GM21515 (cell line): ENCODE data around the gene IL36B.

Experiments used
- ATAC-seq: cut with Tn5 transposase; IDR thresholded peaks from one replicate; pipeline ENCODE4 v1.9.1; 2021; ENCODE audit not compliant: unreplicated experiment

The IL36B gene

DNA sequence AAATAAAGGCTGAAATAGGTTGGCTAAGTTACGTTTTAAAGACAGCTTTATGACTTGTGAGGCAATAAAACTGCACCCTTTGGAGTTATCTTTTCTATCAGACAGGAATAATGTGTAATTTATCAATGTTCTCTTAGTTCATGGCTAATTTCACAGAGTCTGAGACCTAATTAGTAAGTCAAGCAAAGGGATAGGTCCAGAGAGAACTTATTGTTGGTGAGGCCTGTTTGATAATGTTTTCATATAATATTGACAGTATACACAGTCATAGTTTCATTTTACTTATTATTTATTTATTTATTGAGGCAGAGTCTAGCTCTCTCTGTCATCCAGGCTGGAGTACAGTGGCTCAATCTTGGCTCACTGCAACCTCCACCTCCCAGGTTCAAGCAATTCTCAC, 4.5 kb upstream of the IL36B start:
- ATAC-seq: no peak

- no peak for ATAC-seq
These were observed 3.9 kb upstream of the IL36B start for GRCh38 chr2:113056521-113056920.

- ATAC-seq: no peak
These were observed 1.4 kb upstream of the IL36B start for GRCh38 chr2:113054066-113054465.

DNA sequence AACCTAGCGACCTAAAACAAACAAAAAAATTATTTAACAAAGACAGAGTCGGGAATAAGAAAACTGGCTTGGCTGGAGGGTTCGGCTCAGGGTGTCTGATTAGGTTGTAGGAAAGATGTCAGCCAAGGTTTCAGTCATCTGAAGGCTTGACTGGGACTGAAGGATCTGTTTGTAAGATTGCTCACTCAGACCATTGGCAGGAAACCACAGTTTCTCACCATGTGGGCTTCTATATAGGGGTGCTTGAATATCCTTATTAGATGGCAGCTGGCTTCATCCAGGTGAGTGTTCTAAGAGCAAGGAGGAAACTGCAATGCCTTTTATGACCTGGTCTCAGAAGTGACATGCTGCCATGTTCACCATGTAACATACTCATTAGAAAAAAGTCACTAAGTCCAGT, 999 bp upstream of the IL36B start:
- no peak for ATAC-seq

DNA sequence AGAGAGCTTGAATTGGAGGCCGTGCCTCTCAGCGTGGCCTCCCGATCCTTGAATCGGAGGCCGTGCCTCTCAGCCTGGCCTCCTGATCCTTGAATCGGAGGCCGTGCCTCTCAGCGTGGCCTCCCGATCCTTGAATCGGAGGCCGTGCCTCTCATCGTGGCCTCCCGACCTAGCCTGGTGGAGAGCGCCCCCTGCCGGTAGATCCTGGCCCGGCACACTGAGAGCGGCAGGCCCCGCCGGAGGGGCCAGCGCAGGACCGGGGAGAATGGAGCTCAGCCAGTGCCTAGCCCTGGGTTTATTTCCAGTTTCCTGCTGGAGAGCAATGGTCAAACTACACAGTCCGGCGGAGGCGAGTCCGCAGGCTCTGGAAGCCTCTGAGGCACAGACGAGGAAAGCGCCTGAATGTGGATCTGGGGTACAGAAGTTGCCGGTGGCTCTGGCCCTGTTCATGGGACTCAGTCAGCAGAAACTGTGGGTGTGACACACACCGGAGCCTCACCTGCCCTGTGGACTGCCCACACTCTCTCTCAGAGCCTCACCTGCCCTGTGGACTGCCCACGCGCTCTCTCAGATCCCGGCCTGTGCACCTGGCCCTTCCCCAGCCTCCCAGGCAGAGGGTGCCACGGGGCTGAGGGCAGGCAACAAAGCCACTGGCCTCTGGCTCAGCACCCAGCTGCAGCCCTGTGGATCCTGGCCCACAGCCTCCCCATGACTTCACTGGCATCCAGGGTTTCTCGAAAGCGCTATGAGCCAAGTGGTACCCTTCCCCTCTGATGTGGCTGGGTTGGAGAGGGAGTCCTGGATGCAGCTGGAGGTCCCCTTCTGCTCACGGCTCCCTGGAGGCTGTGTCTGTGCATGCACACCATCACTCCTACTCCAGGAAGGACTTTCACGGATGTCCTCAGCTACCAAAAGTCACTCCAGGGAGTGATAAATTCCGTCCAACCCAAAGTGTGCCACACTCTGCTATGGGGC, 1.5 kb downstream of the IL36B start:
- ATAC-seq: no peak

GRCh38 chr2:113046465-113046864, 6.2 kb downstream of the IL36B start:
- no peak for ATAC-seq

- no peak for ATAC-seq
These were observed 10.8 kb downstream of the IL36B start for GRCh38 chr2:113041871-113042270.

- ATAC-seq: no peak
These were observed 12.9 kb downstream of the IL36B start for GRCh38 chr2:113039719-113040118.

DNA sequence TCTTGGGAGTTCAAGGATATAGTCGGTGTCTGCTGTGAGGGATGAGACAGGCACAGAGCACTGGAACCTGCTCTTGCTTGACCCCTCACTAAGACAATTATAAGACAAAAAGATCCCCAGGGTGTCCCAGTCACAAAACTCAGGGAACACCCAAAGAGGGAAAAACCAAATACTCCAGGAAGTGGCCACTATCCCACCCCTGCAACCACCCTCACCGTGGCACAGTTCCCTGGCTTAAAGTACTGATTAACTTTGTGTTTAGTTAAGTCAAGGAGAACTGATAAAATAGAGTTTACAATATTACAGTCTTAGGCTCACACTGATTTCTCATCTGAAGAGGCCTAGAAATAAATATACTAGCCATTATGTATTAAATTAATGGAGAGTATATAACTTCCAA, 13.5 kb downstream of the IL36B start:
- no peak for ATAC-seq

- no peak for ATAC-seq
These were observed 14.4 kb downstream of the IL36B start for GRCh38 chr2:113038291-113038690.

DNA sequence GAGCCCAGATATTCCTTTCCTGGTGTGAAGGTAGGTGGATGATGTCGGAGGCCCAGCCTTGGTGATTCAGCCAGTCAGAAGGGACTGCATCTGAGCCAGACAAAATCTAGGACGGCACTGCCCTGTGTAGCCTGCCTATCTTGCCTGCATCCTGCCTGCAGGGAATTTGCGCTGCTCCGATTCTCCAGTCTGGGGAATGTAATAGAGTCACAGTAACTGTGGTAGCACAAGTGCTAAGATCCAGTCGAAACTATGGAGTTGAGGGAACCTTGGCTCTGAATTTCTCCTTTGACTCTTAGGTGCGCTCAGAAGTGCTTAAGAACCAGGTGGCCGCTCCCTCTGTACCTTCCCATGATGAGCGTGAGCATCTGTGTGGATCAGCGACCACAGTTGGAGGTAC, 15.9 kb downstream of the IL36B start:
- no peak for ATAC-seq

GRCh38 chr2:113034016-113034415, 18.7 kb downstream of the IL36B start:
- no peak for ATAC-seq

DNA sequence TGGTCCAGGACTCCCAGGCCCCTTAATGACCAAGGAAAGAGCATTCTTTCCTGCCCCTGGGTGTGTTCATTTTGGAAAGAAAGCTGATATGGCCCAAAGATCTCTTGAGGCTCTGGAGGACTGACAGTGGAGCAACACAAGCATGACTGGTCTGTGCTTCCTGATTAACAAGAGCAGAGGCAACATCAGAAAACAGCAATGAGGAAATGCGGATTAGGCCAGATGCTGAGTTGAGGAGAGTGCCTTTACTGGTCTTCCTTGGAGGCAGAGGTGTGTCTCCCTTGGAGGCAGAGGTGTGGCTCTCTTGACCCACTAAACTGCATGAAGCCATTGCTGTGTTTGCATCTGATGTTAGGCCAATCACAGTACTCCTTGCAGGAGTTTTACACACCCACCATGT, 19.9 kb downstream of the IL36B start:
- no peak for ATAC-seq

- ATAC-seq: no peak
These were observed 24.6 kb downstream of the IL36B start for GRCh38 chr2:113028112-113028511.

GRCh38 chr2:113027691-113028090, 25.0 kb downstream of the IL36B start:
- no peak for ATAC-seq

DNA sequence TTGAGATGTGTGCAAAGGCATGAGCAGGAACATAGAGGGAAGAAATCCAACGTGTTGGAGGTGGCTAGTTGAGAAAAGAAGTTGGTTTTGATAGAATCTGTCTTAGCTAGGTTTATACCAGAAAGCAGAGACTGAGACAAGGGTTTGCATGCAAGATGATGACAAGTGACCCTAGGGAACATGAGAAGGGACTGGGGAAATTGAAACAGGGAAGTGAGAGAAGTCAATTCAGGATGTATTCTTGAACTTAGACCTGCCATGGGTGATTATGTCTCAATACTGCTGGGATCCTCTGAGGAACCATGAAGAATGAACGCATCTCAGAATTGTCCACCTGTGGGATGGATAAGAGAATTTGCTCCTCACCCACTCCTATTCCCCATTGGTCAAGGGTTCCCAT, 26.9 kb downstream of the IL36B start:
- ATAC-seq: no peak

DNA sequence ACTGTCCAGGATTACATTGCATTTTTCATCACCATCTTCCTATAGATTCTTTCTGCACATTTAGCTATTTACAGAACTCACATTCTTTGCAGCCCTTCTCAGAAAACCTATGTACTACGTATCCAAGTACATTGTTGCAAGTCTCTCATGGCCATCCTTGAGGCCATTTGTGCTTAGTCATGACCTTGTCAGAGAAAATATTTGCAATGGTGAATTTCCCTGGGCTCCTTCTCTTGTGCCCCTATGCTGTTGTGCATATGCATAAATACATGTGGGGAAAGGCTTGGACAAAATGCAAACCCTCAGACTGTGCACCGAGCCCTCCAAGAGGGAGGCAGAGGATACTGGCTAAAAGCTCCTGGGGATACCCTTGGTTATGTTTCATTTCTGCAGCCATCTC, 27.9 kb downstream of the IL36B start:
- ATAC-seq: no peak

GRCh38 chr2:113021312-113021711, 31.4 kb downstream of the IL36B start:
- no peak for ATAC-seq

GRCh38 chr2:113018509-113018908, 34.2 kb downstream of the IL36B start:
- ATAC-seq: no peak

- no peak for ATAC-seq
These were observed 37.0 kb downstream of the IL36B start for GRCh38 chr2:113015655-113016054.

DNA sequence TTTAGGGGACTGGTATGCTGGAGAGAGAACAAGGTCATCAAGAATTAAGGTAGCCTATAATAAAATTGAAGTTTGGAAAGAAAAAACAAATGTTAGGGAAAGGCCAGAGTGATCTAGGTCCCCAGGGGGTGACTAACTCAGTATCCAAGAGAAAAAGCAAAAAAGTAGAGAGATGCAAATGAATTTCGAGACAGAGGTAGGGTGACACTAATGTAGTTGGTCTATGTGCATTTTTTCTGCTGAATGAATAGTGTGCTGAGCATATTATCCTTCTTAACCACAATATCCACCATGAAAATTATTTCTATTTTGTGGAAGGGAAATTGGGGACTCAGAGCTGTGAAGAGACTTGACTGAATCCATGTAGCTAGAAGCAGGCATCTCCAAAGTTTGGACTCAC, 37.6 kb downstream of the IL36B start:
- no peak for ATAC-seq

- no peak for ATAC-seq
These were observed 38.6 kb downstream of the IL36B start for GRCh38 chr2:113014067-113014466.

- no peak for ATAC-seq
These were observed 39.4 kb downstream of the IL36B start for GRCh38 chr2:113013336-113013661.
